Tongue (tissue), 2 donors: ENCODE results near the gene SGCB. TPM values are rescaled to one million over a fixed set of nuclear protein-coding genes. Genes with fewer than 3 reads are reported as not detected.
"Not testable (repeated sequence)": the region's sequence is repeated elsewhere in the genome, so short reads cannot be mapped to it uniquely, and the experiment has no call there.

ENCODE experiments used
- DNase-seq: peaks from one replicate; pipeline ENCODE4 v3.0.0-alpha.2; 2015
- total RNA-seq: library from RNA; depleted of rRNA; stranded (reverse); fragments of >200 nt; gene quantifications from one replicate; pipeline ENCODE4 v1.2.3, GENCODE V29; 2014

SGCB gene
- 204 TPM for total RNA-seq

GRCh38 chr4:52038103-52038912, at the start of gene SGCB:
TSS of gene SGCB (minus strand) at chr4:52038299. CDS start at chr4:52038259, 40 bp downstream.
- DNase-seq, result peak; percentile 88

- not testable (repeated sequence) for DNase-seq
Measured at GRCh38 chr4:52086425-52086824, 48.3 kb upstream of the SGCB start.

GRCh38 chr4:52081216-52081615, 43.1 kb upstream of the SGCB start:
- no peak for DNase-seq

GRCh38 chr4:52079659-52080058, 41.6 kb upstream of the SGCB start:
- DNase-seq, result no peak

- DNase-seq, result peak; percentile 51
Measured at GRCh38 chr4:52076731-52077130, 38.6 kb upstream of the SGCB start.

- DNase-seq, result no peak
Measured at GRCh38 chr4:52071791-52072546, 33.9 kb upstream of the SGCB start.

GRCh38 chr4:52069571-52069970, 31.5 kb upstream of the SGCB start:
- peak; percentile 56 for DNase-seq

GRCh38 chr4:52059372-52059771, 21.3 kb upstream of the SGCB start:
- peak; percentile 82 for DNase-seq

GRCh38 chr4:52058275-52058674, 20.2 kb upstream of the SGCB start:
- no peak for DNase-seq

GRCh38 chr4:52057196-52057595, 19.1 kb upstream of the SGCB start:
- DNase-seq, result no peak

- DNase-seq, result no peak
Measured at GRCh38 chr4:52054254-52054653, 16.2 kb upstream of the SGCB start.

GRCh38 chr4:52052475-52052780, 14.3 kb upstream of the SGCB start:
- peak; percentile 35 for DNase-seq

- DNase-seq, result peak; percentile 82
Measured at GRCh38 chr4:52051615-52052474, 13.7 kb upstream of the SGCB start.

- peak; percentile 46 for DNase-seq
Measured at GRCh38 chr4:52051213-52051614, 13.1 kb upstream of the SGCB start, which contains the start of gene SPATA18. TSS of gene SPATA18 (plus strand) at chr4:52051304. CDS start at chr4:52051705, 401 bp downstream.

- no peak for DNase-seq
Measured at GRCh38 chr4:52049266-52049665, 11.2 kb upstream of the SGCB start.

GRCh38 chr4:52045028-52045427, 6.9 kb upstream of the SGCB start:
- no peak for DNase-seq

- DNase-seq, result peak; percentile 92
Measured at GRCh38 chr4:52037689-52038102, 403 bp downstream of the SGCB start.

- peak; percentile 47 for DNase-seq
Measured at GRCh38 chr4:52036886-52037530, 1.1 kb downstream of the SGCB start.

- DNase-seq, result no peak
Measured at GRCh38 chr4:52035190-52035589, 2.9 kb downstream of the SGCB start.

GRCh38 chr4:52032005-52032404, 6.1 kb downstream of the SGCB start:
- no peak for DNase-seq

GRCh38 chr4:52028970-52029369, 9.1 kb downstream of the SGCB start:
- no peak for DNase-seq
